H1 (cell line): ENCODE measurements around the gene MXD4. TPM values are rescaled to one million over a fixed set of nuclear protein-coding genes. Genes with fewer than 3 reads are reported as not detected.

Source experiments
- BACH1 ChIP-seq: IDR thresholded peaks from 2 replicates; pipeline ENCODE4 v1.6.1; 2012; ENCODE audit warnings: low read length, improper control_type of control experiment
- GTF2F1 ChIP-seq: IDR thresholded peaks from 2 replicates; pipeline ENCODE4 v1.6.1; 2012; ENCODE audit warnings: low read depth, low read length, improper control_type of control experiment, borderline replicate concordance
- POLR2A ChIP-seq, 2 experiments: IDR thresholded peaks; 1 replicate in 1 of 2; 2 replicates in 1 of 2; pipeline ENCODE4 v1.6.1; 2011; ENCODE audit warnings: low read depth in 2 of 2, low read length in 2 of 2, mild to moderate bottlenecking in 2 of 2; ENCODE audit errors: control extremely low read depth in 1 of 2
- SIX5 ChIP-seq: IDR thresholded peaks from 2 replicates; pipeline ENCODE4 v1.6.1; 2011; ENCODE audit warnings: mild to moderate bottlenecking, low read depth, low read length
- polyA plus RNA-seq, 7 experiments: library from polyadenylated mRNA; depleted of rRNA in 3 of 7; stranded (reverse) in 5 of 7; unstranded in 2 of 7; fragments of >200 nt in 5 of 7; fragments of 200-250 nt in 2 of 7; gene quantifications; 1 replicate in 5 of 7; 2 replicates in 1 of 7; 4 replicates in 1 of 7; pipeline versions ENCODE4 v1.2.1 to v1.2.3, GENCODE V29; 2011 to 2013; ENCODE audit warnings: missing spikeins in 2 of 7, mixed read lengths in 2 of 7
- total RNA-seq: library from RNA; stranded (reverse); fragmentation: NEBNext Ultra II Directional; extraction: Animal tissue kit (Norgen Biotek cat#: 25700); gene quantifications from 2 replicates; pipeline ENCODE4 v1.2.1, GENCODE V29; 2021

MXD4 gene
- total and polyA plus RNA-seq, 2 of the 8 experiments (the other 6 are each of a cell fraction or from before 2014, with no cell fraction given) = 18.0 to 20.8 TPM

- no peak for TF ChIP-seq GTF2F1
- no peak for TF ChIP-seq POLR2A (IDR thresholded peaks at IDR 0.05; ENCODE audit: control extremely low read depth in 1 of 2, low read depth in 2 of 2, low read length in 2 of 2)
- TF ChIP-seq SIX5 = no peak
- TF ChIP-seq BACH1 = no peak
Observed at GRCh38 chr4:2248044-2248780, 13.7 kb downstream of the MXD4 start (continued).
